Activated naive CD8-positive, alpha-beta T cell (primary cell): ENCODE results near the gene PPP1CC.
A peak's percentile ranks its signal among the peaks of the same experiment; 100 is the strongest.

Source experiments
- H3K27ac Mint-ChIP-seq: one replicate; pipeline ENCODE4 v1.8.0; 2021; ENCODE audit warnings: mixed read lengths
- H3K27me3 Mint-ChIP-seq: one replicate; pipeline ENCODE4 v1.8.0; 2021; ENCODE audit warnings: mixed read lengths
- H3K36me3 Mint-ChIP-seq: one replicate; pipeline ENCODE4 v1.8.0; 2021; ENCODE audit warnings: mixed read lengths
- H3K4me1 Mint-ChIP-seq: one replicate; pipeline ENCODE4 v1.8.0; 2021; ENCODE audit warnings: low read depth, mixed read lengths
- H3K4me3 Mint-ChIP-seq: one replicate; pipeline ENCODE4 v1.8.0; 2021; ENCODE audit warnings: mild to moderate bottlenecking, mixed read lengths
- H3K9me3 Mint-ChIP-seq: one replicate; pipeline ENCODE4 v1.8.0; 2021; ENCODE audit warnings: low read depth, mixed read lengths

Gene PPP1CC

DNA sequence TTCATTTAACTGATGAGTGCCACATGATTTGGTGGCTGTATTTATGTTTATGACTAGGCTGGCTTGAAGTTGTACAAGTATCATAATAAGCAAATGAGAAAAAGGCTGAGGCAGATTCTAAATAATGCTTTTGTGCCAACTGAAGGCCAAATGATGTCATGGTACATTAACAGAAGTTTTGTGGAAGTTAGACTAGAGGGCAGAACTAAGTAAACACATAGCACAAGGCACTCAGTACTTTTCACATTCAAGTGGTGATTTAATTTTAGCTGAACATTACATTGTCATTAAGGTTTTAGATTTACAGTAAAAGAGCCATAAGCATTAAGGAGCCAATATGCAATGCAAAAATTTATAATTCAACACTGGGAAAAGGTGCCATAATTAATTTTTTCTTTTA, 21.1 kb downstream of the PPP1CC start:
- Mint-ChIP-seq H3K27ac (no peak overlapping the region), H3K4me3 (no peak overlapping the region), H3K9me3 (no peaks in the 10 kb centered on the region), H3K27me3 (no peaks in the 10 kb centered on the region), H3K36me3 (peaks cover 27% of the 10 kb centered on the region), H3K4me1 (peaks cover 25% of the 10 kb centered on the region)

DNA sequence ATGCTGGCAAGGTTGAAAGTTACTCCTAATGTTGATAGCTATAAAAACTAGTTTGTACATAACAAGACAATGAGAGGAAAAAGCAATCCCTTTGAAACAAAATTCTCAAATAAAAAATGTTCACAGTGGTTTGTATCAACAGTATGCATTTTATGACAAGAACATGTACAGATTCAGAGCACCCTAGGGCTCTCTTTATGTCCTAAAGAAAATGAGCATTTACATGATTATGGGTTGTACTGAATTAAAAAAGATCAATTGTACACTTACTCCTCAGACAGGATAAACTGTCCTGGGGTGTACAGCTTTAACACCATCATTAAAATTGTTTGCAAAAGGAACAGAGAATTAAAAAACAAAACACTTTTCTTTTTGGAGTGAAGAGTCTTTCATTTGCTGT, 22.2 kb downstream of the PPP1CC start:
- H3K27me3 Mint-ChIP-seq = no peaks in the 10 kb centered on the region

DNA sequence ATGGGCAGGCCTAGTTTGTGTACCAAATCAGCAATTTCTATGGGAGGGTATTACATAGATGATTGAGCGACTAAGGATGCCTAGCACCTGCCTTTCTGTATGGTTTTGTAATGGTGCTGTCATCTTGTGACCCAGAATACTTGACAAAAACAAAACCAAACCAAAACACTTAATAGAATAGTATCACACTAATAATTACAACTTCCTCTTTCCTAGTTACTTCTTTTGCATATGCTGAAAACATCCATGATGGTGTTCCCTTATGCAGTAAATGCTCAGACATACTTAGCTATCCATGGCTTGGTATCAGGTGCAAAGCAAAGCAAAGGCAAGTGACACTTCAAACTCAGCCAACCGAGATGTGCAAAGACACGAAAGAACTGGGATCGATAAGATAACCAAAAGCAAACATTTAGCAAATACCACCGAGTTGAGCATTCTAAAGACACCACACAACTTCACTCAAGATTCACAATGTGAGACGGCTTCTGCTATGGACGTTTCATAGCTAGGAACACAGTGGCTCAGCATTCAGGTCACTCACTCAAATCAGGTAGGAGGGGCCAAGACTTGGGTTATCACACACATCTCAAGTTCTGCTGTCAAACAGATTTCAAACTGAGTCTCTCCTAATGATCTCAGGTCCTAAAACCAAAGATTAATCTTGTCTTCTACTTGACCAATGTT, 24.3 kb downstream of the PPP1CC start:
- Mint-ChIP-seq H3K4me3 (no peak overlapping the region), H3K9me3 (no peaks in the 10 kb centered on the region), H3K4me1 (peaks cover 12% of the 10 kb centered on the region), H3K27me3 (no peaks in the 10 kb centered on the region), H3K36me3 (peaks cover 25% of the 10 kb centered on the region), H3K27ac (peak overlapping the region; percentile 23)

More for the DNA sequence above, 22.2 kb downstream of the PPP1CC start:
- peak overlapping the region; percentile 5 for H3K27ac Mint-ChIP-seq
- peaks cover 27% of the 10 kb centered on the region for H3K36me3 Mint-ChIP-seq
- no peaks in the 10 kb centered on the region for H3K9me3 Mint-ChIP-seq
- H3K4me1 Mint-ChIP-seq = peaks cover 19% of the 10 kb centered on the region
- no peak overlapping the region for H3K4me3 Mint-ChIP-seq

DNA sequence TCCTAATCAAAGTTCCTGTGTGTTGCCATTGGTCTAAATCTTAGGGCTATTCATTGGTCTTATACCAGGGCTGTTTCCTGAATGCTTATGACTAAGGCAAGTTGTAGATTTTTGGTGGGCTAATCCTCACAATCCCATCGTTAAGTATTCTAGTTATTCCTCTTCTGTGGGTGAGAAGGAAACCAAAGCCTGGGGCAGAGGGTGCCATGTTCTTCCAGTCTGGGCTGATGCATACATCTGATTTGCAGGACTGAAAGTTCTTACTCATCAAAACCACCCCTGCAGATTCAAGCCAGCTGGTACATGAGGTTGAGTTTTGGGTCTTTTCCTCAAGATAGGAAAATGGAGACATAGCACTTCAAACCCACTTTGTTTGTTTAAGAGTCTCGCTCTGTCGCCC, 25.7 kb downstream of the PPP1CC start:
- H3K4me3 Mint-ChIP-seq = no peak overlapping the region
- no peaks in the 10 kb centered on the region for H3K27me3 Mint-ChIP-seq
- peaks cover 12% of the 10 kb centered on the region for H3K4me1 Mint-ChIP-seq
- H3K27ac Mint-ChIP-seq = no peak overlapping the region
- H3K36me3 Mint-ChIP-seq = peaks cover 25% of the 10 kb centered on the region
- no peaks in the 10 kb centered on the region for H3K9me3 Mint-ChIP-seq

DNA sequence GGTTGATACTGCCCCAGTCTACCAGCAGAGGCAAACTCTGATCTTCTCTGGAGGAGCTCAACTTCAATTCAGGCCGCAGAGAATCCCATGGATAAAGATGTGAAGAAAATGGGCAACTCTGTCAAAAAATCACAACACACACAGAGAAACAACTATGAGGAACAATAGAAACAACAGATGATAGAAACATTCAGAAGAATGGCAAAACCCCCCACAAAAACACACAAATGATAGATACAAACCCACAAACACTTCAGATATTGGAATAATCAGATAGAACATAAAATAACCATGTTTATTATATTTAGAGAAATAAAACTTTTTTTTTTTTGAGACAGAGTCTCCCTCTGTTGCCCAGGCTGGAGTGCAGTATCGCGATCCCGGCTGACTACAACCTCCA, 33.8 kb downstream of the PPP1CC start:
- no peaks in the 10 kb centered on the region for H3K27me3 Mint-ChIP-seq

DNA sequence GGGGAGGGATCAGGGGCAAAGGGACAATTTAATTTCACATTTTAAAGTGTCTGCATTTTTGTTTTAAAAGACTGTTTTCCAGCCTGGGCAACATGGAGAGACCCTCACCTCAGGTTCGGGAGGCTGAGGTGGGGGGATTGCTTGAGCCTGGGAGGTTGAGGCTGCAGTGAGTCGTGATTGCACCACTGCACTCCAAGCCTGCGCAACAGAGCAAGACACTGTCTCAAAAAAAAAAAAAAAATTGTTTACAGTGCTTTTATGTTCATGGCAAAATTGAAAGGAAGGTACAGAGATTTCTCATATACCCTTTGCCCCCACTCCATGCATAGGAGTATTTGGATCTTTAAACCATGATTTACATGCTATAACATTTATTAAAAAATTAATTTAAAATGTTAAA, 37.4 kb downstream of the PPP1CC start:
- no peak overlapping the region for H3K4me3 Mint-ChIP-seq
- H3K4me1 Mint-ChIP-seq = peaks cover 2% of the 10 kb centered on the region
- H3K36me3 Mint-ChIP-seq = no peaks in the 10 kb centered on the region
- no peak overlapping the region for H3K27ac Mint-ChIP-seq
- no peaks in the 10 kb centered on the region for H3K27me3 Mint-ChIP-seq
- H3K9me3 Mint-ChIP-seq = no peaks in the 10 kb centered on the region

More for the DNA sequence above, 33.8 kb downstream of the PPP1CC start:
- H3K9me3 Mint-ChIP-seq = no peaks in the 10 kb centered on the region
- no peaks in the 10 kb centered on the region for H3K36me3 Mint-ChIP-seq
- H3K27ac Mint-ChIP-seq = no peak overlapping the region
- no peak overlapping the region for H3K4me3 Mint-ChIP-seq
- peaks cover 2% of the 10 kb centered on the region for H3K4me1 Mint-ChIP-seq

DNA sequence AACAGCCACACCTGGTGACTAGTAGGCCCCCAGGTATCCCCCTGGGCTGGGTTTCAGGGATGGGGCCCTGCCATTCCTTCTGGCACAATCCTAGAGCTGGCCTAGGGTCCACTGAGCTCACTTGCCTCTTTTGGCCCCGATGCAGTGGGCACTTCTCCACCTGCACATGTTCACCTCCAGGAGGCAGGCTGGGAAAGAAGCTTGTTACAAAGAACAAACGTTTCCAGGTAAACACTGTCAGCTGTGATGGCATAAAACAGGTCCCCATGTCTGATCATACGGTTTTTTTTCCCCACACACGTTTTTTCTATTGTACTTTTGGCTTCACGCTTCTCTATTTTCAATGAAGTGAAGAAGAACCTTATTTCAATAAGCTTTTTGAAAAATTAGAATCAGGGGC, 37.9 kb downstream of the PPP1CC start:
- Mint-ChIP-seq H3K4me1 (peaks cover 2% of the 10 kb centered on the region), H3K9me3 (no peaks in the 10 kb centered on the region), H3K27me3 (no peaks in the 10 kb centered on the region), H3K4me3 (no peak overlapping the region), H3K36me3 (no peaks in the 10 kb centered on the region), H3K27ac (no peak overlapping the region)

DNA sequence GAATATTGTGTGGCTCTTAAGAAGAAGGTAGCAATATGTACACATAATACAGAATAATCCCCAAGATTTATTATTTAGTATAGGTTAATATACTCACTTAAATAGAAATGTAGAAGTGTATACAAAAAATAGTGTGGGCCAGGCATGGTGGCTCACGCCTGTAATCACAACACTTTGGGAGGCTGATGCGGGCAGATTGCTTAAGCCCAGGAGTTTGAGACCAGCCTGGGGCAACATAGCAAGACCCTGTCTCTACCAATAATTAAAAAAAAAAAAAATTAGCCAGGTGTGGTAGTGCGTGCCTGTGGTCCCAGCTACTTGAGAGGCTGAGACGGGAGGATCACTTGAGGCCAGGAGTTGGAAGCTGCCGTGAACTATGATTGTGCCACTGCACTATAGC, 38.5 kb downstream of the PPP1CC start:
- no peak overlapping the region for H3K4me3 Mint-ChIP-seq
- no peaks in the 10 kb centered on the region for H3K27me3 Mint-ChIP-seq
- H3K9me3 Mint-ChIP-seq = no peaks in the 10 kb centered on the region
- H3K27ac Mint-ChIP-seq = no peak overlapping the region
- peaks cover 2% of the 10 kb centered on the region for H3K4me1 Mint-ChIP-seq
- H3K36me3 Mint-ChIP-seq = no peaks in the 10 kb centered on the region

DNA sequence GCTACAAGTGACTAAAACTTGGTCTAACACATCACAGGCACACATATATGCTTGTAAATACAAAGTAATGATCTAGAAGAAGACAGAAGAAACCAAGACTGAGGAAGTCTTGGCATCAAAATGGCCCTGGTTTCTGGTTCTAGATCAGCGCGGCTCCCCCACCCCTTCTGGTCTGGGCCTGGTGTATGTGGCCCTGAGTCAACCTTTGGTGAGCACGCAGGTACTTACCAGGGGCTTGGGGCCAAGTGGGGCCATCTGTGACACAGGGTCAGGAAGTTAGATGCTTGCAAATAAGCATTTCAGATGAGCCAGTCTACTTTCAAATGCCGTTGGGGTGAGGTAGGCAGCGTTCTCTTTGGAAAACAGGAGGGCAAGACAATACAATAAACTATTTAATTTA, 40.6 kb downstream of the PPP1CC start:
- Mint-ChIP-seq H3K27ac (no peak overlapping the region), H3K4me1 (peaks cover 8% of the 10 kb centered on the region), H3K4me3 (no peak overlapping the region), H3K9me3 (no peaks in the 10 kb centered on the region), H3K36me3 (no peaks in the 10 kb centered on the region), H3K27me3 (no peaks in the 10 kb centered on the region)

DNA sequence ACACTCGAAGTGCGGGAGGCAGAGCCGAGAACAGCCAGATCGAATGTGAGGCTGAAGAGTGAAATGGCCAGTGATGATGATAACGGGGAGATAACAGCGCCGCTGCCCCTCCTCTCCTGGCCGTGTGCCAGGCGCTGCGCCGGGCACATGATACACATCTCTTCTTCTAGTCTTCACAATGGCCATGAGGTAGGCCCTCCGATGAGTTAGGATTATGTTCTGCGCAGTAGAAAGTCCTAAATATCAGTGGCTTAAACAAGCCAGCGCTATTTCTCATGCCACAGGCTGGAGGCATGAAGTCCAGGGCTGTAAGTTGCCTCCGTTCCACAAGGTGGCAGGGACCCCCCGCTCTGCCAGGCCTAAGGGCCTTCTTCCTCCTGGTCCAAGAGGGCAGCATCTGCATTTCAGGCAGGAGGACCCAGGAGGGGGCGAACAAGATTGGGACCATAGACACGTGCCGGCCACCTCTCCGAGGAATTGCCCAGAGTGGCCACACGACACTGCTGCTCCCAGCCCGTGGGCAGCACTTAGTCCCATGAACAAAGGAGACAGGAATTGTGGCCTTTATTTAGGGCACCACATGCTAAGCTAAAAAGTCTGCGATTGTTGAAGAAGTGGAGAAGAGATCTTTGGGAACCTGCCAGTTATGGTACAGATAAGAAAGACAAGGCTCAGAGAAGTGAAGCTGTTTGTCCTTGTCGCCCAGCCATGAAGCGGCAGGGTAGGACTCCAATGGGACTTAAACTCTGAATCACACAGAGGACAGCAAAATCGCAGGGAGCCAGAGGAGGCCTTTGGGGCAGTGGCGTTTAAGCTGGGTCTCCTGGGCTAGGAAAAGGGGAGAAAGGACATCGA, 42.9 kb downstream of the PPP1CC start:
- no peak overlapping the region for H3K27ac Mint-ChIP-seq
- no peaks in the 10 kb centered on the region for H3K36me3 Mint-ChIP-seq
- no peaks in the 10 kb centered on the region for H3K9me3 Mint-ChIP-seq
- no peaks in the 10 kb centered on the region for H3K27me3 Mint-ChIP-seq
- H3K4me3 Mint-ChIP-seq = no peak overlapping the region
- peaks cover 6% of the 10 kb centered on the region for H3K4me1 Mint-ChIP-seq

DNA sequence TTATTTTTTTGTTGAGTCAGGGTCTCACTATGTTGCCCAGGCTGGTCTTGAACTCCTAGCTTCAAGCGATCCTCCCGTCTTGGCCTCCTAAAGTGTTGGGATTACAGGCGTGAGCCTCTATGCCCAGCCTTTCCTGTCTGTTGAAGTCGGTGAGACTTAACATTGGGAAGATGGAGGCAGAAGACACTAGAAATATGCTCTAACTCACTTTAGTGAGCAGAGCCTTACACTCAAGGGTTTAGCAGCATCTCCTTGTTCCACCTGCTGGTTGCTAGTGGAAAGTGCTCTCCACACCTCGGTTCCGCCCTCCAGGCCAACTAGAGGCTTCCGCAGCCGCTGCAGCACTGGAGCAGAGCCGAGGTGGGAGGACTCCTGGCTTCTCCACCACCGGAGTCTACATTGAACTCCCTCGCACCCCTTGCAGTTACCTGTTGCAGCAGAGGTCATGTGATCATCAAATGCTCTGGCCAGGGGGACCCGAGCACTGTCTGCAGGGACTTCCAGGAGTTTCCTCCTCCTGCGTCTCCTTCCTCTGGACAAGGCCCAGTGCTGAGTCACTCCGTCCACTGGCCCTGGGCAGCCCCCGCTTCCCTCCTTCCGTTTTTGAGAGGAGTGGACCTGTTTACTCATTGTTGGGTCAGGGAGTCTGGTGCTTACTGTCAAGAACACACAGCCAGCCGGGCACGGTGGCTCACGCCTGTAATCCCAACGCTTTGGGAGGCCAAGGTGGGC, 44.4 kb downstream of the PPP1CC start:
- H3K27me3 Mint-ChIP-seq = no peaks in the 10 kb centered on the region
- H3K4me1 Mint-ChIP-seq = peaks cover 7% of the 10 kb centered on the region
- no peaks in the 10 kb centered on the region for H3K36me3 Mint-ChIP-seq
- H3K4me3 Mint-ChIP-seq = no peak overlapping the region
- H3K9me3 Mint-ChIP-seq = no peaks in the 10 kb centered on the region
- peak overlapping the region; percentile 76 for H3K27ac Mint-ChIP-seq

DNA sequence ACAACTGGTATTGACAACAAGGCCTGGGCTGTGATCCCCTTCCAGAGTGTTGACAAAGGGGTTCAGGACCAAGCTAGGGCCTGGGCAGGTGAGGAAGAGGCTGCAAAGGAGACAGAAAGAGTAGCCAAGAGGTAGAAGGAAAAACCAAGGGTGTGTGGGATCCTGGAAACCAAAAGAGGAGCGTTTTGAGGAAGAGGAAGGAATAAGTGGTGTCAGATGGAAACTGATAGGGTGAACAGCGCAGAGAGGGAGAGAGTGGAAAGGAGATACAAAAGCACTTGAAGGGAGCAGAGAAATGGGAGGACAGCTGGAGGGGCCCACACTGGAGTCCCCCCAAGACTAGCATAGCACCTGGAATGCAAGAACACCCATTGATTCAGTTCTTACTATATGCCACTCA, 45.5 kb downstream of the PPP1CC start:
- H3K4me1 Mint-ChIP-seq = peaks cover 7% of the 10 kb centered on the region

DNA sequence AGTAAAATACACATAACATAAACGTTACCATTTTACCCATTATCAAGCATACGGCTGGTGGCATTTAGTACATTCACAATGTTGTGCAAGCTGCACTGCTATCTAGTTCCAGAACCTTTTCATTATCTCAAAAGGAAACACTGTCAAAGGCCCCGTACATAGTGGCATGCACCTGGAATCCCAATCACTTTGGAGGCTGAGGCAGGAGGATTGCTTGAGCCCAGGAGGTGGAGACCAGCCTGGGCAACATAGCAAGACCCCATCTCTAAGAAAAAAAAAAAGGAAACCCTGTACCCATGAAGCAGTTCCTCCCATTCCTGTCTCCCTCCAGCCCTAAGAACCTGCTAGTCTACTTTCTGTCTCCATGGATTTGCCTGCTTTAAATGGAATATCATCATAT, 46.4 kb downstream of the PPP1CC start:
- Mint-ChIP-seq H3K9me3 (no peaks in the 10 kb centered on the region), H3K27ac (no peak overlapping the region), H3K27me3 (no peaks in the 10 kb centered on the region), H3K36me3 (no peaks in the 10 kb centered on the region), H3K4me1 (peaks cover 7% of the 10 kb centered on the region), H3K4me3 (no peak overlapping the region)

More for the DNA sequence above, 45.5 kb downstream of the PPP1CC start:
- H3K4me3 Mint-ChIP-seq = no peak overlapping the region
- H3K36me3 Mint-ChIP-seq = no peaks in the 10 kb centered on the region
- no peaks in the 10 kb centered on the region for H3K9me3 Mint-ChIP-seq
- H3K27me3 Mint-ChIP-seq = no peaks in the 10 kb centered on the region
- no peak overlapping the region for H3K27ac Mint-ChIP-seq

DNA sequence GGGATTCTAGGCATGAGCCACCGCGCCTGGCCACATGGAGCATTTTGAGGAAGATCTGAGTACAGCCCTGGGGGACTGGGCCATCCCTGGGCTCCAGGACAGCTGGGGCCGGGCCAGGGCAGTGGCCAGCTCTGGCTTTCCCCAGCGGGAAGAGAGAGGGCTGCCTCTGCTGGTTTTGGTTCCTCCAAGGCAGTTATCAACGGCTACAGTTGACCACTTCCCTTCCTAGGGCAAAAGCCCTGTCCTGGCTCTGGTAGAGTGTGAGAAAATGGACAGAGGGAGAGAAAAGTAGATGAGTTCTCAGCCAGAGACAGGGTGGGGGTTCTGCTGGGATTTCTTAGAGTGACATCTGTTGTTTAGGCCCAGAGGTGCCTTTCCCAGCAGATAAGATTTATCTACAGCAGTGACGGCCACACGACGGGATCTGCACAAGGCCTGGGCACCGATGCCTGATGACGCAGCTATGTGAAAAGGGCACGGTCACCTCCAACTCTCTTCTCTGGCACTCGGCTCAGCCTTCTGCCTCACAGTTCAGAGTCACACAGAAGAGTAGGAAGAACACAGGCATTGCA, 48.3 kb downstream of the PPP1CC start:
- H3K9me3 Mint-ChIP-seq = no peaks in the 10 kb centered on the region
- H3K4me3 Mint-ChIP-seq = no peak overlapping the region
- no peaks in the 10 kb centered on the region for H3K27me3 Mint-ChIP-seq
- H3K4me1 Mint-ChIP-seq = peaks cover 18% of the 10 kb centered on the region
- H3K36me3 Mint-ChIP-seq = no peaks in the 10 kb centered on the region
- H3K27ac Mint-ChIP-seq = no peak overlapping the region

DNA sequence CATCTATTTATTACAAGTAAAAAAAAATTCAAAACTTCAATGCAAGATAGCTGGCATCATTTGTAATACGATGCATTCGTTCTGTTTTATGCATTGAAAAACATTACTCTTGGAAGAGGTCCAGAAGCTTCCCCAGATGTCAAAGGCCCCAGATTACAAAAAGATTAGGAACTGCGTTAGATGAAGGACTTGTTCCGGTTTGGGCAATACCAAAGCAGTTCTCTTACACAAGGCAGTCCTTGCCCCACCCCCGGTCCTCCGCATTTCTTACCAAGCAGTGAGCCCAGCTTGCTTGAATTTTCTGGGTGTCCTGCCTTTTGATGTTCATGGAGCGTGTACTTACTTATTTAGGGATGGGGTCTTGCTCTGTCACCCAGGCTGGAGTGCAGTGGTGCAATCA, 49.0 kb downstream of the PPP1CC start:
- Mint-ChIP-seq H3K4me1 (peaks cover 19% of the 10 kb centered on the region), H3K9me3 (no peaks in the 10 kb centered on the region), H3K4me3 (no peak overlapping the region), H3K36me3 (no peaks in the 10 kb centered on the region), H3K27me3 (no peaks in the 10 kb centered on the region), H3K27ac (no peak overlapping the region)
